Activated B cell treated with CpG ODN at 0.5 μM for 24 hours (primary cell): ENCODE data around the gene GDPGP1. TPM values are rescaled to one million over a fixed set of nuclear protein-coding genes. Genes with fewer than 3 reads are reported as not detected.

Experiments used
- ATAC-seq: fragments of 200-7000 bp; cut with Tn5 transposase; one replicate; pipeline ENCODE4 v1.10.0; 2021; ENCODE audit warnings: low read depth, mild to moderate bottlenecking, moderate library complexity
- CTCF ChIA-PET: fragments of 350-600 bp; sonication (Branson Sonifier 250); formaldehyde crosslinking; loops from one replicate; lab custom pipeline; 2021; ENCODE audit warnings: antibody characterized with exemption; lab: Charles Lee
- POLR2A ChIA-PET: fragments of 350-600 bp; sonication (Branson Sonifier 250); formaldehyde crosslinking; loops from one replicate; lab custom pipeline; 2021; ENCODE audit warnings: antibody characterized with exemption; lab: Charles Lee
- DNase-seq: peaks from one replicate; pipeline ENCODE4 v3.0.0; 2022
- H3K27ac Mint-ChIP-seq: one replicate; pipeline ENCODE4 v1.8.0; 2020; ENCODE audit warnings: mixed read lengths
- H3K27me3 Mint-ChIP-seq: one replicate; pipeline ENCODE4 v1.8.0; 2021; ENCODE audit warnings: mixed read lengths
- H3K36me3 Mint-ChIP-seq: one replicate; pipeline ENCODE4 v1.8.0; 2021; ENCODE audit warnings: low read depth, mixed read lengths
- H3K4me1 Mint-ChIP-seq: one replicate; pipeline ENCODE4 v1.8.0; 2021; ENCODE audit warnings: mixed read lengths
- H3K4me3 Mint-ChIP-seq: one replicate; pipeline ENCODE4 v1.8.0; 2020; ENCODE audit warnings: mild to moderate bottlenecking, mixed read lengths
- H3K9me3 Mint-ChIP-seq: one replicate; pipeline ENCODE4 v1.8.0; 2020; ENCODE audit warnings: mixed read lengths
- intact Hi-C: fragments of 100-400 bp; cut with micrococcal nuclease; formaldehyde crosslinking; loops from one replicate; pipeline ENCODE4 v1.15.1; 2024
- total RNA-seq: library from RNA; stranded (reverse); gene quantifications from 2 replicates; pipeline ENCODE4 v1.2.3, GENCODE V29; 2022
- TF ChIP-seq, protein P1 (sequence below): fragments of 200-600 bp; IDR thresholded peaks from one replicate; pipeline ENCODE4 v1.8.0; 2022; ENCODE audit warnings: antibody characterized with exemption, mild to moderate bottlenecking

Gene GDPGP1
- total RNA-seq, 1 donor from 2014 or later, result 6.2 TPM

DNA sequence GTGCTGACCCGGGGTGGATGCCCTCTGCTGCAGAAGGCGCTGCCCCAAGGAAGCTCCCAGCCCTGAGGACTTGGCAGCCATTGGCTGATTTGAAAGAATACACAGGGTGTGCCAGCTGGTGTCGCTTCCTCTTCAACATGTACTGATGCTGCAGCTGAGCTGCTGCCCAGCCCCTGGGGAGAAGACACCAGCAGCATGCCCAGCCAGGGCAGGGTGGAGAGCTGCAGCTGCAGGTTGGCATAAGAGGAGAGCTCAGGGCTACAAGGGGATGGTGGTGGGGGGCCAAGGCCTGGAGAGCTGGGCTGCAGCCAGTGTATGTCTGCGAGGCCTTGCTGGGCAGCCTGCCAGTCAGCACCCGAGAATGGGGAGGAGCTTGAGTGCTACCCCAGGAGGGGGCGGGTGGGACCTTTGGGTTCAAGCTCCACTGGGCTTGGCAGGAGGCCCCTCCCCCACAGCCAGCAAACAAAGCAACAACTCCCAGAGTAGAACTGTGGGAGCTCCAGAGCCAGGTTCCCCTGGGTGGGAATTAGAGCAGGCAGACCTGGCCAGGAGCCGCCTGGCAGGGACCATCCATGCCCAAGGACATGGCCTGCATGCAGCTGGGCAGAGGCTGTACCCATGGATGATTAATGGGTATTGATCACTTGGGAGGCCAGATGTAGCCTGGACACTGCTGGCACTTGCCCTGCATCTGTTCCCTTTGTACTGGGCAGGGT is 42.1 kb upstream of the GDPGP1 start:
- POLR2A ChIA-PET, result interaction anchor here (0.5 to 13.0 kb wide), 18 partner anchors 8 to 648 kb away, joined by 3 to 248 read pairs (median 6); partner anchors contain the start of genes CIB1, GDPGP1, IQGAP1 and NGRN
- H3K4me3 Mint-ChIP-seq, result peak overlapping the region; percentile 77
- peak overlapping the region; percentile 98 for H3K27ac Mint-ChIP-seq
- H3K9me3 Mint-ChIP-seq, result no peaks in the 10 kb centered on the region
- intact Hi-C loops, result loop anchor here (1.0 to 10.0 kb wide), 8 partner anchors 8 to 740 kb away; partner anchors contain the start of genes CIB1, HDDC3 and SEMA4B
- ATAC-seq, result peak; percentile 75
- CTCF ChIA-PET, result interaction anchor here (1.2 to 10.1 kb wide), 7 partner anchors 9 to 41 kb away, joined by 3 to 130 read pairs (median 15); partner anchors contain the start of genes CIB1, GDPGP1 and SEMA4B
- H3K4me1 Mint-ChIP-seq, result peaks cover 97% of the 10 kb centered on the region
- peaks cover 14% of the 10 kb centered on the region for H3K36me3 Mint-ChIP-seq
- peak; percentile 69 for DNase-seq
- TF ChIP-seq, protein P1, sequence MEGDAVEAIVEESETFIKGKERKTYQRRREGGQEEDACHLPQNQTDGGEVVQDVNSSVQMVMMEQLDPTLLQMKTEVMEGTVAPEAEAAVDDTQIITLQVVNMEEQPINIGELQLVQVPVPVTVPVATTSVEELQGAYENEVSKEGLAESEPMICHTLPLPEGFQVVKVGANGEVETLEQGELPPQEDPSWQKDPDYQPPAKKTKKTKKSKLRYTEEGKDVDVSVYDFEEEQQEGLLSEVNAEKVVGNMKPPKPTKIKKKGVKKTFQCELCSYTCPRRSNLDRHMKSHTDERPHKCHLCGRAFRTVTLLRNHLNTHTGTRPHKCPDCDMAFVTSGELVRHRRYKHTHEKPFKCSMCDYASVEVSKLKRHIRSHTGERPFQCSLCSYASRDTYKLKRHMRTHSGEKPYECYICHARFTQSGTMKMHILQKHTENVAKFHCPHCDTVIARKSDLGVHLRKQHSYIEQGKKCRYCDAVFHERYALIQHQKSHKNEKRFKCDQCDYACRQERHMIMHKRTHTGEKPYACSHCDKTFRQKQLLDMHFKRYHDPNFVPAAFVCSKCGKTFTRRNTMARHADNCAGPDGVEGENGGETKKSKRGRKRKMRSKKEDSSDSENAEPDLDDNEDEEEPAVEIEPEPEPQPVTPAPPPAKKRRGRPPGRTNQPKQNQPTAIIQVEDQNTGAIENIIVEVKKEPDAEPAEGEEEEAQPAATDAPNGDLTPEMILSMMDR, result no peak
- H3K27me3 Mint-ChIP-seq, result no peaks in the 10 kb centered on the region

GRCh38 chr15:90192961-90193786 is 40.8 kb upstream of the GDPGP1 start:
- Mint-ChIP-seq H3K4me3 (peak overlapping the region; percentile 68), H3K4me1 (peaks cover 90% of the 10 kb centered on the region), H3K27me3 (no peaks in the 10 kb centered on the region), H3K27ac (peak overlapping the region; percentile 98), H3K36me3 (peaks cover 10% of the 10 kb centered on the region), H3K9me3 (no peaks in the 10 kb centered on the region)
- ATAC-seq (no peak), DNase-seq (no peak)
- intact Hi-C loops, result loop anchor here (1.0 to 10.0 kb wide), 3 partner anchors 9 to 739 kb away; partner anchors contain the start of gene HDDC3
- TF ChIP-seq, protein P1, result no peak
- ChIA-PET POLR2A (interaction anchor here (1.1 to 13.0 kb wide), 7 partner anchors 9 to 195 kb away, joined by 3 to 248 read pairs (median 58); partner anchors contain the start of genes CIB1, GDPGP1, IQGAP1 and SEMA4B), CTCF (interaction anchor here (0.8 to 10.1 kb wide), 6 partner anchors 8 to 40 kb away, joined by 3 to 130 read pairs (median 13); partner anchors contain the start of genes CIB1, GDPGP1 and SEMA4B)

- TF ChIP-seq, protein P1, result no peak
- Mint-ChIP-seq H3K4me1 (peaks cover 89% of the 10 kb centered on the region), H3K4me3 (peak overlapping the region; percentile 44), H3K9me3 (no peaks in the 10 kb centered on the region), H3K27ac (peak overlapping the region; percentile 98), H3K27me3 (no peaks in the 10 kb centered on the region), H3K36me3 (peaks cover 10% of the 10 kb centered on the region)
- DNase-seq, result no peak
- POLR2A ChIA-PET, result interaction anchor here (0.6 to 13.0 kb wide), 4 partner anchors 8 to 21 kb away, joined by 3 to 248 read pairs (median 12); partner anchors contain the start of gene SEMA4B
- ATAC-seq, result no peak
- intact Hi-C loops, result loop anchor here (5.0 to 10.0 kb wide), 2 partner anchors 470 to 738 kb away; partner anchors contain the start of gene HDDC3
- CTCF ChIA-PET, result interaction anchor here (1.3 to 1.9 kb wide), 2 partner anchors 20 to 27 kb away, joined by 5 to 7 read pairs; no protein-coding TSS in a partner anchor
These were observed 39.4 kb upstream of the GDPGP1 start for GRCh38 chr15:90194655-90195054.

DNA sequence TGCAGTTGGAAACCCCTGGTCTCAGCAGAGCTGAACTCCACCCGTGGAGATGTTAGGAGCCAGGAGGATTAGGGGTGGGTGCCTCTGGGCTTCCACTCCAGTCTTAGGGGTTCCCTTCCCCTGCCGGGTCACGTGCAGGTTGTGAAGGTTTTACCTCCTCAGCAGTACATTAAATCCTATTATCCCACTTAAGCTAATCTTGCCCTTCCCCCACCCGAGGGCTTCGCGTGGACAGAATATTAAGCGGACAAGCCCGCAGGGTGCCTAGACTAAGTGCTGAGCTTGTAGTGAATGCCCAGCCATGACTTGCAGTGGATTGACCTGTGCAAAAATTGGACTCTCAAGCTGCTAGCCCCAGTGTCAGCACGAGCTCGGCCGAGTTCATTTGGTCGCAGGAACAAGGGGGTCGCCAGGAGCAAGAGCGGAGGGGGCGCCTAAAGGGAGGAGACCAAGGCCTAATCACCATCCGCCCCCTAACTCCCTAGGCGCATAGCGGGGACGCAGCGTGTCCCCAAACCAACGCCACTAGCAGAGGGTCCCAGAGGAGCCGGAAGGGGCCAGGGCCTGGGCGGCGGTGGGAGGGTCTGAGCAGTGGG is 33.4 kb upstream of the GDPGP1 start:
- Mint-ChIP-seq H3K27me3 (no peaks in the 10 kb centered on the region), H3K9me3 (no peaks in the 10 kb centered on the region), H3K4me1 (peaks cover 77% of the 10 kb centered on the region), H3K36me3 (peaks cover 14% of the 10 kb centered on the region), H3K27ac (peak overlapping the region; percentile 93), H3K4me3 (peak overlapping the region; percentile 89)
- DNase-seq, result no peak
- ChIA-PET POLR2A (interaction anchor here (0.7 to 7.7 kb wide), 14 partner anchors 9 to 141 kb away, joined by 3 to 248 read pairs (median 11); partner anchors contain the start of genes CIB1, GDPGP1 and NGRN), CTCF (interaction anchor here (0.6 to 3.7 kb wide), 9 partner anchors 9 to 41 kb away, joined by 3 to 21 read pairs (median 6); no protein-coding TSS in a partner anchor)
- ATAC-seq, result no peak
- intact Hi-C loops, result loop anchor here (1.0 to 5.0 kb wide), 6 partner anchors 9 to 198 kb away; partner anchors contain the start of genes CIB1 and ZNF710
- TF ChIP-seq, protein P1, result no peak
